GM12864 (cell line): ENCODE data around the gene DCAKD.

Experiments
- DNase-seq: peaks from one replicate; pipeline ENCODE4 v3.0.0-alpha.2; 2011; ENCODE audit warnings: low read depth
- H3K4me3 ChIP-seq: 2 replicates; pipeline ENCODE4 v1.5.1; 2011; ENCODE audit warnings: mild to moderate bottlenecking, low read depth, low read length, control low read depth
- CTCF ChIP-seq: IDR thresholded peaks from 2 replicates; pipeline ENCODE4 v1.5.1; 2011; ENCODE audit warnings: low read depth, mild to moderate bottlenecking, moderate library complexity, low read length, control low read depth, inconsistent platforms; ENCODE audit errors: missing control alignments

DCAKD gene

GRCh38 chr17:45092911-45093430 lies 41.5 kb upstream of the DCAKD start:
- TF ChIP-seq CTCF = no peak
- no peak for DNase-seq
- H3K4me3 ChIP-seq = no peak overlapping the region

- DNase-seq = no peak
- H3K4me3 ChIP-seq = no peak overlapping the region
- TF ChIP-seq CTCF = no peak
These were observed 40.5 kb upstream of the DCAKD start for GRCh38 chr17:45091778-45092425.

GRCh38 chr17:45090711-45091110 lies 39.3 kb upstream of the DCAKD start:
- no peak for TF ChIP-seq CTCF
- DNase-seq = no peak
- H3K4me3 ChIP-seq = no peak overlapping the region

GRCh38 chr17:45088741-45089140 lies 37.3 kb upstream of the DCAKD start:
- no peak for DNase-seq
- no peak for TF ChIP-seq CTCF
- H3K4me3 ChIP-seq = no peak overlapping the region

- H3K4me3 ChIP-seq = no peak overlapping the region
- no peak for DNase-seq
- no peak for TF ChIP-seq CTCF
These were observed 36.5 kb upstream of the DCAKD start for GRCh38 chr17:45087978-45088377.

- no peak for DNase-seq
- TF ChIP-seq CTCF = no peak
- H3K4me3 ChIP-seq = no peak overlapping the region
These were observed 36.1 kb upstream of the DCAKD start for GRCh38 chr17:45087504-45087975.
